Measurements from ENCODE around the gene SETMAR. TPM values are rescaled to one million over a fixed set of nuclear protein-coding genes. Genes with fewer than 3 reads are reported as not detected.

Gene SETMAR
- polyA plus RNA-seq, 1 of the 3 experiments (the other 2 are of a cell fraction) = 10.6 TPM

GRCh38 chr3:4356220-4356540 is 53.0 kb downstream of the SETMAR start:
- ChIA-PET CTCF (interaction anchor here (0.8 to 2.4 kb wide), 5 partner anchors 9 to 277 kb away, joined by 3 to 12 read pairs (median 4); partner anchors contain the start of gene ITPR1), POLR2A (interaction anchor here (1.6 kb wide), 1 partner anchor 137 kb away, joined by 4 read pairs; the partner anchor contains the start of gene ITPR1)
- peak; percentile 39 for DNase-seq
- H3K27me3 ChIP-seq (ENCODE audit: insufficient read depth) = no peaks in the 10 kb centered on the region
- no peaks in the 10 kb centered on the region for H3K79me2 ChIP-seq (ENCODE audit: insufficient read depth)
- no peaks in the 10 kb centered on the region for H3K9me3 ChIP-seq
- no peak overlapping the region for H2AFZ ChIP-seq (ENCODE audit: low read depth)
- H3K27ac ChIP-seq (ENCODE audit: low read depth in 2 of 2, low read length in 1 of 2) = peak overlapping the region in 1 of 2 experiments; percentile 84; a peak in 2 of 4 replicates
- WGBS (ENCODE audit: low lambda C conversion rate) = 74% methylated on average over 5 of the region's 6 CpGs
- TF ChIP-seq RCOR1 (IDR thresholded peaks at IDR 0.05; ENCODE audit: low read length) = peak; percentile 71; the same call in 1 of the 2 replicates
- TF ChIP-seq EP300 (IDR thresholded peaks at IDR 0.05; ENCODE audit: borderline replicate concordance in 1 of 2, low read depth in 1 of 2, low read length in 1 of 2) = peak in 1 of 2 experiments; percentile 63; a peak in 2 of 4 replicates
- peak; percentile 29; the same call in 1 of the 2 replicates for TF ChIP-seq MXI1 (IDR thresholded peaks at IDR 0.05; ENCODE audit: low read depth, low read length)
- no peak for TF ChIP-seq TEAD4 (IDR thresholded peaks at IDR 0.05; ENCODE audit: borderline replicate concordance, insufficient read depth)
- TF ChIP-seq POLR2AphosphoS5 (IDR thresholded peaks at IDR 0.05; ENCODE audit: low read depth, low read length) = no peak
- TF ChIP-seq RAD21 (IDR thresholded peaks at IDR 0.05; ENCODE audit: low read length) = peak; percentile 17; the same call in 1 of the 2 replicates
- no peak for TF ChIP-seq ELF1 (IDR thresholded peaks at IDR 0.05)
- TF ChIP-seq YY1 (IDR thresholded peaks at IDR 0.05; ENCODE audit: low read depth) = no peak
- no peak for TF ChIP-seq FOXJ3 (CRISPR knock-in tag; IDR thresholded peaks at IDR 0.05)
- H4K20me1 ChIP-seq (ENCODE audit: insufficient read depth) = no peaks in the 10 kb centered on the region
- no peaks in the 10 kb centered on the region for H3F3A ChIP-seq (replicated peaks; ENCODE audit: insufficient read depth)
- H3K4me3 ChIP-seq (ENCODE audit: low read depth in 2 of 2, low read length in 1 of 2) = no peak overlapping the region
- H3K36me3 ChIP-seq (replicated peaks in 1 of 2; ENCODE audit: control insufficient read depth in 1 of 2, insufficient read depth in 2 of 2, low read length in 1 of 2) = peaks cover 0 to 7% of the 10 kb centered on the region in 2 experiments
- H3K9me2 ChIP-seq = no peaks in the 10 kb centered on the region
- H3K4me1 ChIP-seq (ENCODE audit: control insufficient read depth in 1 of 2, insufficient read depth in 2 of 2, low read depth in 1 of 2, low read length in 1 of 2) = peaks cover 0 to 21% of the 10 kb centered on the region in 2 experiments; a peak in 2 of 4 replicates
- H3K9ac ChIP-seq = no peak overlapping the region
- no peak overlapping the region for H3K4me2 ChIP-seq

- TF ChIP-seq POLR2AphosphoS5 (IDR thresholded peaks at IDR 0.05; ENCODE audit: low read depth, low read length) = no peak
- no peak for TF ChIP-seq EZH2phosphoT487 (IDR thresholded peaks at IDR 0.05; ENCODE audit: borderline replicate concordance, low read depth)
- peak; percentile 18; the same call in 1 of the 2 replicates for TF ChIP-seq GATA2 (CRISPR knock-in tag; IDR thresholded peaks at IDR 0.05)
- TF ChIP-seq TCF12 (IDR thresholded peaks at IDR 0.05) = no peak
- no peak for TF ChIP-seq PBX3 (IDR thresholded peaks at IDR 0.05)
- Histone ChIP-seq H3K27me3 (ENCODE audit: insufficient read depth) (no peaks in the 10 kb centered on the region), H4K20me1 (ENCODE audit: insufficient read depth) (no peaks in the 10 kb centered on the region), H3K36me3 (replicated peaks in 1 of 2; ENCODE audit: control insufficient read depth in 1 of 2, insufficient read depth in 2 of 2, low read length in 1 of 2) (peaks cover 3 to 7% of the 10 kb centered on the region in 2 experiments), H3K79me2 (ENCODE audit: insufficient read depth) (no peaks in the 10 kb centered on the region), H3K27ac (ENCODE audit: low read depth in 2 of 2, low read length in 1 of 2) (peak overlapping the region in 1 of 2 experiments; percentile 84; a peak in 2 of 4 replicates), H3F3A (replicated peaks; ENCODE audit: insufficient read depth) (no peaks in the 10 kb centered on the region), H3K4me2 (no peak overlapping the region), H3K4me3 (ENCODE audit: low read depth in 2 of 2, low read length in 1 of 2) (no peak overlapping the region), H3K9me3 (no peaks in the 10 kb centered on the region), H3K4me1 (ENCODE audit: control insufficient read depth in 1 of 2, insufficient read depth in 2 of 2, low read depth in 1 of 2, low read length in 1 of 2) (peaks cover 0 to 21% of the 10 kb centered on the region in 2 experiments; a peak in 2 of 4 replicates), H2AFZ (ENCODE audit: low read depth) (no peak overlapping the region), H3K9ac (no peak overlapping the region), H3K9me2 (no peaks in the 10 kb centered on the region)
- ChIA-PET POLR2A (no interaction called here), CTCF (interaction anchor here (0.8 to 2.4 kb wide), 5 partner anchors 10 to 277 kb away, joined by 3 to 12 read pairs (median 3); partner anchors contain the start of gene ITPR1)
- WGBS (ENCODE audit: low lambda C conversion rate) = 79% methylated on average over 7 of the region's 10 CpGs
- DNase-seq = peak; percentile 25
These were observed 53.6 kb downstream of the SETMAR start for GRCh38 chr3:4356546-4357410.

Measured in SK-N-SH (cell line).